GM23338 (cell line): ENCODE data around the gene RIN3.

Source experiments
- CREB1 ChIP-seq: fragments of 250-450 bp; sonication (Bioruptor Pico); IDR thresholded peaks from 2 replicates; pipeline ENCODE4 v1.5.0; 2020; ENCODE audit warnings: low read depth, mild to moderate bottlenecking, moderate library complexity
- EZH2phosphoT487 ChIP-seq: fragments of 200-600 bp; sonication (generic); IDR thresholded peaks from one replicate; pipeline ENCODE4 v1.8.1; 2018; ENCODE audit warnings: antibody characterized with exemption; ENCODE audit not compliant: unreplicated experiment
- TF ChIP-seq, protein P1 (sequence below), 2 experiments: fragments of 200-600 bp in 1 of 2; sonication (generic) in 1 of 2; conservative IDR thresholded peaks; 2 replicates each; pipeline versions ENCODE4 v1.5.1 to v1.6.1; 2016 to 2017; ENCODE audit warnings: antibody characterized with exemption in 2 of 2, low read depth in 2 of 2, mild to moderate bottlenecking in 2 of 2, moderate library complexity in 1 of 2

- TF ChIP-seq, protein P1, sequence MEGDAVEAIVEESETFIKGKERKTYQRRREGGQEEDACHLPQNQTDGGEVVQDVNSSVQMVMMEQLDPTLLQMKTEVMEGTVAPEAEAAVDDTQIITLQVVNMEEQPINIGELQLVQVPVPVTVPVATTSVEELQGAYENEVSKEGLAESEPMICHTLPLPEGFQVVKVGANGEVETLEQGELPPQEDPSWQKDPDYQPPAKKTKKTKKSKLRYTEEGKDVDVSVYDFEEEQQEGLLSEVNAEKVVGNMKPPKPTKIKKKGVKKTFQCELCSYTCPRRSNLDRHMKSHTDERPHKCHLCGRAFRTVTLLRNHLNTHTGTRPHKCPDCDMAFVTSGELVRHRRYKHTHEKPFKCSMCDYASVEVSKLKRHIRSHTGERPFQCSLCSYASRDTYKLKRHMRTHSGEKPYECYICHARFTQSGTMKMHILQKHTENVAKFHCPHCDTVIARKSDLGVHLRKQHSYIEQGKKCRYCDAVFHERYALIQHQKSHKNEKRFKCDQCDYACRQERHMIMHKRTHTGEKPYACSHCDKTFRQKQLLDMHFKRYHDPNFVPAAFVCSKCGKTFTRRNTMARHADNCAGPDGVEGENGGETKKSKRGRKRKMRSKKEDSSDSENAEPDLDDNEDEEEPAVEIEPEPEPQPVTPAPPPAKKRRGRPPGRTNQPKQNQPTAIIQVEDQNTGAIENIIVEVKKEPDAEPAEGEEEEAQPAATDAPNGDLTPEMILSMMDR (conservative IDR thresholded peaks at IDR 0.05; ENCODE audit: low read depth in 2 of 2), result no peak
- no peak for TF ChIP-seq CREB1 (CRISPR knock-in tag)
- TF ChIP-seq EZH2phosphoT487, result no peak
These were observed 221.8 kb downstream of the RIN3 start for GRCh38 chr14:92735344-92735743.
